ENCODE data around the gene TNNI2. TPM values are rescaled to one million over a fixed set of nuclear protein-coding genes. Genes with fewer than 3 reads are reported as not detected.
A peak's percentile ranks its signal among the peaks of the same experiment; 100 is the strongest.
"Not testable (repeated sequence)": the region's sequence is repeated elsewhere in the genome, so short reads cannot be mapped to it uniquely, and the experiment has no call there.

The TNNI2 gene
- total RNA-seq, 4 donors from 2014 or later = 1,499 to 3,728 (median 2,254) TPM

DNA sequence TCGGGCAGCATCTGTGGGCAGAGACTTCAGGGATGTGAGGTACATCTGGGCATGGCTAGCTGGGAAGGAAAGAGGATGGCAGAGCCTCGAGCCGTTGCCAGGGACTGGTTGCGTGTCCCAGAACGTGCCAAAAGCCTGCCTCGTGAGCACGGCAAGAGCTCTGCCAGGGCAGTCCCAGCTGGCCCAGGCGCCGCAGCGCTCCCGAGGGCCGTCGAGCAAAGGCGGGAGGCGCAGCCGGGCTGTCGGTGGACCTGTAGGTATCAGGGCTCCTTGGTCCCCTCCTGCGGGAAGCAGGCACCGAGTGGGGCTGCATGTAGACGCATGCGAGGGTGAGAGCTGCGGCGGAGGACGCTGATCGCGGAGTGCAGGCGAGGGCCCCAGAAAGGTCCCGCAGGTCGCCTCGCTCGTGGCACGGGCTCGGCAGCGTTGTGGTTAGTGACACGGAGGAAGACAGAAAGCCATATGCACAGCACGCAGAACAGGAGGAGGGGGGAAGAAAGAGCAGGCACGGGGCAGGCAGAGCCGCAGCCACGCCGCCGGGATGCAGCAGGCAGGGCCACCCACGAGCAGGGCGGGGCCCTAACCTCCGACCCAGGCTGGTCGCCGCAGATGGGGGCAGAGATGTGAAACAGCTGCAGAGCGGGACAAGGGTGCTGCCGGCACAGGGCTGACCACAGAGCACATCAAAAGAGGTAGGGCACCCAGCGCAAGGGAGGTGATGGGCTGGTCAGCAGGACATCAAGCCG is 32.1 kb downstream of the TNNI2 start:
- DNase-seq (no peak), ATAC-seq (peak in 1 of 2 donors; percentile 38)
- no peak for TF ChIP-seq POLR2A (IDR thresholded peaks at IDR 0.05)
- TF ChIP-seq, protein P1, sequence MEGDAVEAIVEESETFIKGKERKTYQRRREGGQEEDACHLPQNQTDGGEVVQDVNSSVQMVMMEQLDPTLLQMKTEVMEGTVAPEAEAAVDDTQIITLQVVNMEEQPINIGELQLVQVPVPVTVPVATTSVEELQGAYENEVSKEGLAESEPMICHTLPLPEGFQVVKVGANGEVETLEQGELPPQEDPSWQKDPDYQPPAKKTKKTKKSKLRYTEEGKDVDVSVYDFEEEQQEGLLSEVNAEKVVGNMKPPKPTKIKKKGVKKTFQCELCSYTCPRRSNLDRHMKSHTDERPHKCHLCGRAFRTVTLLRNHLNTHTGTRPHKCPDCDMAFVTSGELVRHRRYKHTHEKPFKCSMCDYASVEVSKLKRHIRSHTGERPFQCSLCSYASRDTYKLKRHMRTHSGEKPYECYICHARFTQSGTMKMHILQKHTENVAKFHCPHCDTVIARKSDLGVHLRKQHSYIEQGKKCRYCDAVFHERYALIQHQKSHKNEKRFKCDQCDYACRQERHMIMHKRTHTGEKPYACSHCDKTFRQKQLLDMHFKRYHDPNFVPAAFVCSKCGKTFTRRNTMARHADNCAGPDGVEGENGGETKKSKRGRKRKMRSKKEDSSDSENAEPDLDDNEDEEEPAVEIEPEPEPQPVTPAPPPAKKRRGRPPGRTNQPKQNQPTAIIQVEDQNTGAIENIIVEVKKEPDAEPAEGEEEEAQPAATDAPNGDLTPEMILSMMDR (IDR thresholded peaks at IDR 0.05 in 4 of 5, conservative IDR thresholded peaks at IDR 0.05 in 1 of 5) = no peak
- H3K36me3 ChIP-seq = no peaks in the 10 kb centered on the region
- intact Hi-C loops (cut with DNase I; ENCODE audit: low total_unique reads) = no loop called here
- H3K4me3 ChIP-seq = peak overlapping the region; percentile 21 to 37 (median 32)
- no peaks in the 10 kb centered on the region for H3K9me3 ChIP-seq
- H3K27me3 ChIP-seq = peaks cover 34 to 67% (median 63%) of the 10 kb centered on the region in 3 donors
- H3K27ac ChIP-seq = peak overlapping the region; percentile 58 to 73 (median 69)
- peaks cover 5 to 16% of the 10 kb centered on the region in 2 donors for H3K4me1 ChIP-seq
- in situ Hi-C loops (cut with MboI; ENCODE audit: low sequenced_read_pairs in 4 of 4) = no loop called here

DNA sequence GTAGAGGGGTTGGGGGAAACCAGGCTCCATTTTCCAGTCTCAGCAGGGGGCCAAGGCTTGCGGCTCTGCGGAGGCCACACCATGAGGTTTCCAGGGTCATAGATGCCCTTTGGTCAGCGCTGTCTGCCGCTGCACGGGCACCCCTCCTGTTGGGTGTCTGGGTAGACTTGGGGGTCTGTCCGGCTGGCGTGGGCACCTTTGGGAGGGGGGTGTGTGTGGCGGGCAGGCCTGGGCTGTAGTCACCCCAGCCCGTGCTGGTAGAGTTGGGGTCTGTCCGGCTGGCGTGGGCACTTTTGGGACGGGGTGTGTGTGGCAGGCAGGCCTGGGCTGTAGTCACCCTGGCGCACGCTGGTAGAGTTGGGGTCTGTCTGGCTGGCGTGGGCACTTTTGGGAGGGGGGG is 32.8 kb downstream of the TNNI2 start:
- peak overlapping the region; percentile 58 to 73 (median 69) for H3K27ac ChIP-seq
- in situ Hi-C loops (cut with MboI; ENCODE audit: low sequenced_read_pairs in 4 of 4) = no loop called here

DNA sequence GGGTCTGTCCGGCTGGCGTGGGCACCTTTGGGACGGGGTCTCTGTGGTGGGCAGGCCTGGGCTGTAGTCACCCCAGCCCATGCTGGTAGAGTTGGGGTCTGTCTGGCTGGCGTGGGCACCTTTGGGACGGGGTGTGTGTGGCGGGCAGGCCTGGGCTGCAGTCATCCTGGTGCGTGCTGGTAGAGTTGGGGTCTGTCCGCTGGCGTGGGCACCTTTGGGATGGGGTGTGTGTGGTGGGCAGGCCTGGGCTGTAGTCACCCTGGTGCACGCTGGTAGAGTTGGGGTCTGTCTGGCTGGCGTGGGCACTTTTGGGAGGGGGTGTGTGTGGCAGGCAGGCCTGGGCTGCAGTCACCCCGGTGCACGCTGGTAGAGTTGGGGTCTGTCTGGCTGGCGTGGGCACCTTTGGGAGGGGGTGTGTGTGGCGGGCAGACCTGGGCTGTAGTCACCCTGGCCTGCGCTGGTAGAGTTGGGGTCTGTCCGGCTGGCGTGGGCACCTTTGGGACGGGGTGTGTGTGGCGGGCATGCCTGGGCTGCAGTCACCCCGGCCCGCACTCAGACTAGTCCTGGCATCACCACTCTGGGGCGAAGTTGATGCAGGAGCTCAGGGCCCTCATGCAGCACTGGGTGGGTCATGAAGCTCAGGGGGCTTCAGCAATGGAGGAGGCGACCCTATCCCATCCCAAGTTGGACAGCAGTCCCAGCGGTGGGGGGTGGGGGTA is 33.6 kb downstream of the TNNI2 start:
- peaks cover 34 to 67% (median 63%) of the 10 kb centered on the region in 3 donors for H3K27me3 ChIP-seq
- in situ Hi-C loops (cut with MboI; ENCODE audit: low sequenced_read_pairs in 4 of 4) = no loop called here
- H3K9me3 ChIP-seq = no peaks in the 10 kb centered on the region
- DNase-seq (peak in 1 of 2 donors; percentile 10), ATAC-seq (no peak)
- peaks cover 5 to 27% of the 10 kb centered on the region in 2 donors for H3K4me1 ChIP-seq
- intact Hi-C loops (cut with DNase I; ENCODE audit: low total_unique reads) = no loop called here
- TF ChIP-seq, protein P1 (IDR thresholded peaks at IDR 0.05 in 4 of 5, conservative IDR thresholded peaks at IDR 0.05 in 1 of 5) = no peak
- TF ChIP-seq POLR2A (IDR thresholded peaks at IDR 0.05) = no peak
- H3K27ac ChIP-seq = peak overlapping the region; percentile 58 to 73 (median 66)
- no peaks in the 10 kb centered on the region for H3K36me3 ChIP-seq
- peak overlapping the region in 1 of 4 donors; percentile 37 for H3K4me3 ChIP-seq

More for the DNA sequence above, 32.8 kb downstream of the TNNI2 start:
- Histone ChIP-seq H3K9me3 (no peaks in the 10 kb centered on the region), H3K27me3 (peaks cover 34 to 67% (median 63%) of the 10 kb centered on the region in 3 donors), H3K4me1 (peaks cover 5 to 22% of the 10 kb centered on the region in 2 donors), H3K36me3 (no peaks in the 10 kb centered on the region), H3K4me3 (peak overlapping the region in 3 of 4 donors; percentile 17 to 37 (median 21))
- DNase-seq (no peak), ATAC-seq (no peak)
- intact Hi-C loops (cut with DNase I; ENCODE audit: low total_unique reads) = no loop called here
- TF ChIP-seq, protein P1 (IDR thresholded peaks at IDR 0.05 in 4 of 5, conservative IDR thresholded peaks at IDR 0.05 in 1 of 5) = no peak
- no peak for TF ChIP-seq POLR2A (IDR thresholded peaks at IDR 0.05)

DNA sequence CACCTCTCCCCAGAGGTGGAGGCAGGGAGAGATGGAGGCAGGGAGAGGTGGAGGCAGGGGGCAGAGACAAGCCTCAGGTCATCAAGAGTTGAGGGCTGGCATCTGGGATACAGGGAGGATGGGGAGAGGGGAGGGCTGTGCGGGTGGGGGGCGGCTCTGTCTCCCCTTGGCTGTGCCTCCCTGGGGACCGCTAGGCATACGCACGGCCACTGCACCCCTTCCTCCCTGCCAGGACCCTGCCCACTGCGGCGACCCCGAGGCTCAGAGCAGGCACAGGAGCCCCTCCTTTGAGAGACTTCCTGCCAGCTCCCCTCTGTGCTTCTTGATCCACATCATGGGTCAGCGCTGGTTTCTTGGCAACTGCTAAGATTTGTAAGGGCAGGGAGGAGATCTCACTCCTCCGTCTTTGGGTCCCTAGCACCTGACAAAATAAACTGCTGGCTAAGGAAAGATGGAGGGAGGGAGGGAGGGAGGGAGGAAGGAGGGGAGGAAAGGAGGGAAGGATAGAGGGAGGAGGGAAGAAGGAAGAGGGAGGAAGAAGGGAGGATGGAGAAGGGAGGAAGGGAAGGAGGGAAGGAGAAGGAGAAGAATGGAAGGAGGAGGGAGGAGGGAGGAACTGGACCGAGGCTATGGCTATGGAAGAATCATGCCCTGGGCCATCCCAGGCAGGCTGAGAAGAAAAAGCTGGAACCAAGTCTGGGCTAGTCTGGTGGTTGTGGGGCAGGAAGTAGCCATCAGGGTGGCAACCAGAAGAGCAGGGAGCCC is 34.4 kb downstream of the TNNI2 start:
- Histone ChIP-seq H3K27ac (peak overlapping the region; percentile 58 to 73 (median 66)), H3K9me3 (no peaks in the 10 kb centered on the region), H3K27me3 (peaks cover 34 to 62% (median 60%) of the 10 kb centered on the region in 3 donors), H3K36me3 (no peaks in the 10 kb centered on the region), H3K4me1 (peaks cover under 1 to 27% of the 10 kb centered on the region in 2 donors), H3K4me3 (peak overlapping the region in 1 of 4 donors; percentile 37)
- DNase-seq (peak in 1 of 2 donors; percentile 20), ATAC-seq (peak in 1 of 2 donors; percentile 13)
- in situ Hi-C loops (cut with MboI; ENCODE audit: low sequenced_read_pairs in 4 of 4) = no loop called here
- intact Hi-C loops (cut with DNase I; ENCODE audit: low total_unique reads) = no loop called here
- no peak for TF ChIP-seq POLR2A (IDR thresholded peaks at IDR 0.05)

DNA sequence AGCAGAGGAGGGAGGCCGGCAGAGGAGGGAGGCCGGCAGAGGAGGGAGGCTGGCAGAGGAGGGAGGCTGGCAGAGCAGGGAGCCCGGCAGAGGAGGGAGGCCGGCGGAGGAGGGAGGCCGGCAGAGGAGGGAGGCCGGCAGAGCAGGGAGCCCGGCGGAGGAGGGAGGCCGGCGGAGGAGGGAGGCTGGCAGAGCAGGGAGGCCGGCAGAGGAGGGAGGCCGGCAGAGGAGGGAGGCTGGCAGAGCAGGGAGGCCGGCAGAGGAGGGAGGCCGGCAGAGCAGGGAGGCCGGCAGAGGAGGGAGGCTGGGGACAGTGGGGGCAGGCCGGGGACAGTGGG is 35.0 kb downstream of the TNNI2 start:
- in situ Hi-C loops (cut with MboI; ENCODE audit: low sequenced_read_pairs in 4 of 4); ATAC-seq; H3K36me3 ChIP-seq; H3K9me3 ChIP-seq; intact Hi-C loops (cut with DNase I; ENCODE audit: low total_unique reads): not testable (repeated sequence)
- DNase-seq = peak in 1 of 2 donors; percentile 2
- peak overlapping the region in 1 of 4 donors; percentile 37 for H3K4me3 ChIP-seq
- peak overlapping the region; percentile 58 to 73 (median 66) for H3K27ac ChIP-seq
- H3K27me3 ChIP-seq = peaks cover 32 to 56% (median 55%) of the 10 kb centered on the region in 3 donors
- H3K4me1 ChIP-seq = peaks cover 0 to 23% of the 10 kb centered on the region in 2 donors

DNA sequence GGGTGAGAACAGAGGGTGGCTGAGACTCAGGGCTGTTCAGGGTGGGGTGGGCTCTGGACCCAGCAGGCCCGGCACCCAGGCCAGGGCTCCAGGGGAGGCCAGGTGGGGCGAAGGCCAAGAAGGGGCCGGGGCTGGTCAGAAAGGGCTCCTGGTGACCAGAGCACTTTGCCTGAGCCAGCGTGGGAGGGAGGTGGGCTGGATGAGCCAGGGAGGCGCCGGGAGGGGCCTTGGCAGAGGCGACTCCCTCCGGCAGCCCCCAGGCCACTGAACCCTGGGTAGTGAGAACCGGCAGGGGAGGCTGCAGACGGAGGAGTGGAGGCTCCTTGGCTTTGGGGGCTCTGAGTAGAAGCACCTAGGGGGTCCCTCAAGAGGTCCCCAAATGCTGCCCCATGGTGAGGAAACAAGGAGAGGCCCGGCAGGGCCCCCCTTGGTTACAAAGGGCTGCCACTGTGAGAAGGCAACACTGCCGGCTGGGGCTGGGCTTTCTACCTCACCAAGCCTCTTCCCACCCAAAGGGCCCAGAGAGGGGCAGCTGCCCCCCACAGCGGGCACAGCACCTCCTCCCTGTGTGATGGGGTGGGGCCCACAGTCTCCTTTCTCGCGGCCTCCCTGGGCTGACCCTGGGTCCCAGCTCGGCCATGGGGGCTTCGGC is 35.8 kb downstream of the TNNI2 start:
- DNase-seq; intact Hi-C loops (cut with DNase I; ENCODE audit: low total_unique reads); H3K36me3 ChIP-seq; H3K9me3 ChIP-seq; ATAC-seq; H3K4me3 ChIP-seq: not testable (repeated sequence)
- peak overlapping the region; percentile 84 to 89 (median 88) for H3K27ac ChIP-seq
- H3K27me3 ChIP-seq = peaks cover 26 to 49% (median 47%) of the 10 kb centered on the region in 3 donors
- in situ Hi-C loops (cut with MboI; ENCODE audit: low sequenced_read_pairs in 4 of 4) = loop anchor here in 1 of 4 donors (25.0 kb wide), 1 partner anchor 288 kb away; the partner anchor contains the start of genes INS and TH
- H3K4me1 ChIP-seq = peaks cover 0 to 19% of the 10 kb centered on the region in 2 donors

Data from gastrocnemius medialis (tissue), 4 donors.